Stimulated activated CD8-positive, alpha-beta memory T cell treated with anti-CD3 and anti-CD28 coated beads, Interleukin-12 subunit alpha, Interleukin-12 subunit beta, amount 100 ng/mL, for 4 hours (primary cell): Measurements from ENCODE around the gene S1PR3.

Experiments
- DNase-seq: peaks from one replicate; pipeline ENCODE4 v3.0.0-alpha.2; 2020; ENCODE audit warnings: low read depth

S1PR3 gene

GRCh38 chr9:89009546-89009840 is 18.2 kb downstream of the S1PR3 start:
- DNase-seq: no peak

- no peak for DNase-seq
Observed at GRCh38 chr9:89010056-89010455, 18.8 kb downstream of the S1PR3 start.

GRCh38 chr9:89010526-89011111 is 19.4 kb downstream of the S1PR3 start:
- DNase-seq: no peak

- no peak for DNase-seq
Observed at GRCh38 chr9:89011683-89012082, 20.4 kb downstream of the S1PR3 start.

GRCh38 chr9:89012294-89013042 is 21.2 kb downstream of the S1PR3 start:
- no peak for DNase-seq

GRCh38 chr9:89013660-89014059 is 22.4 kb downstream of the S1PR3 start:
- DNase-seq: no peak

- DNase-seq: no peak
Observed at GRCh38 chr9:89014153-89014552, 22.9 kb downstream of the S1PR3 start.

GRCh38 chr9:89015336-89015735 is 24.1 kb downstream of the S1PR3 start:
- DNase-seq: no peak

GRCh38 chr9:89020754-89021153 is 29.5 kb downstream of the S1PR3 start:
- DNase-seq: no peak

GRCh38 chr9:89021154-89021803 is 30.0 kb downstream of the S1PR3 start:
- DNase-seq: no peak

GRCh38 chr9:89022001-89022759 is 30.9 kb downstream of the S1PR3 start:
- DNase-seq: no peak

- no peak for DNase-seq
Observed at GRCh38 chr9:89022902-89023301, 31.6 kb downstream of the S1PR3 start.

- DNase-seq: no peak
Observed at GRCh38 chr9:89023740-89024139, 32.5 kb downstream of the S1PR3 start.

- DNase-seq: no peak
Observed at GRCh38 chr9:89024727-89025126, 33.5 kb downstream of the S1PR3 start.

GRCh38 chr9:89025553-89025952 is 34.3 kb downstream of the S1PR3 start:
- DNase-seq: no peak

GRCh38 chr9:89026876-89027275 is 35.6 kb downstream of the S1PR3 start:
- no peak for DNase-seq

GRCh38 chr9:89029788-89030187 is 38.5 kb downstream of the S1PR3 start:
- no peak for DNase-seq

GRCh38 chr9:89032173-89032572 is 40.9 kb downstream of the S1PR3 start:
- DNase-seq: no peak

GRCh38 chr9:89032661-89033060 is 41.4 kb downstream of the S1PR3 start:
- DNase-seq: no peak

GRCh38 chr9:89036383-89036782 is 45.1 kb downstream of the S1PR3 start:
- DNase-seq: no peak

GRCh38 chr9:89036891-89037290 is 45.6 kb downstream of the S1PR3 start:
- no peak for DNase-seq

- no peak for DNase-seq
Observed at GRCh38 chr9:89037346-89037745, 46.1 kb downstream of the S1PR3 start.

GRCh38 chr9:89037891-89038290 is 46.6 kb downstream of the S1PR3 start:
- DNase-seq: no peak
